Femur (tissue), 1 donor: ENCODE results near the gene RFTN1.

Experiments used
- DNase-seq: peaks from one replicate; pipeline ENCODE4 v3.0.0-alpha.2; 2017

Gene RFTN1

DNA sequence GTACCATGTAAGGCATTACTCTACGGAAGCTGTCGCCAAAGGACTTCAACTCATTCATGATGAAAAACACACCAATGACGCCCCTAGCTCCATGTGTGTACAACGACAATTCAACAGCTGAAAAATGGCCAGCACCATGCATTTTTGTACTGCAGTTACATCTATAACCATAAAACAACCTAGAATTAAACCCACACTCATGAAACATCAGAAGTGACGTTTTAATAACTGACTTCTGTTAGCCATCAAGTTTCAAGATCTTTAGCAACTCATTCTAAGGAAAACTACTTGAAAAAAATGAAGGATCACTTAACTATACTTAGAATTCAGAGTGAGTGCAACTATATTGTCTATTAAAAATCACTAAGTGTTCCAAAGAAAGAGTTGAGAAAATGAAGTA lies 84.9 kb downstream of the RFTN1 start:
- DNase-seq: no peak

DNA sequence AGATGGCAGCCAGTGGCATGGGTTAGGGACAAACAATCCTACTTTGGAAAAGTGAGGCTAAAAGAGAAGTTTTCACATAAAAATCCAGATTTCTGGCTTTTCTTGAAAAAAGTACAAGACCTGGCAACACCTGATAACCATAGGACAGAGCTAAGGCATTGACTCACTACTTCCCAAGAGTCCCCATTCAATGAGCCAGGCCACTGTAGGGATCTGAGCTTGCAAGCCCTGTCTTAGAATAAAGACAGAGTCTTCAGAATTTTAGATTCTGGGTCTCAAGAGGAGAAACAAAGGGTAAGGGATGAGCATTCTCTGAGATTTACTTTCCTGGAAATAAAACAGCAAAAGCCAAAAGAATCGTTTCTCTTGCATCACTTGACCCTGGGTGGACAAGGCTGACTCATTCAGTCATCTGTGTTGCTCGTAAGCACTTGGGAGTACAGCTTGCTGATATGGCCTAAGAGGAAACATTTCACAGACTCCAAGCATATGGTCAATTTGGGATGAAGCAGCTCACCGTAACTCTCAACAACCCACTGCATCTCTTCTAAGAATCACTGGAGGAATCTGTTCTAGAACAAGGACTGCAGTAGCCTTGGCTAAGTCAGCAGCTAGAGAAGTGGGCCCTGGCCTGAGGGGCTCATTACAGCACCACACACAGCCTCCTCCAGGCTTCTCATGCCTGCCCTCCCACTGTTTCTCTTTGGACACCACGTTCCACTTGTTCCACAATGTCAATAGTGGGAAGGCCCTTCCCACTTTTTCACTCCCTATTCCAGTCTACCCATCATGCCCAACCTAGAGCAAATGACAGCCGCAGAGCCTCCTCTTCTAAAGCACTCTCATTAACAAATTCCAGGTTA lies 86.2 kb downstream of the RFTN1 start:
- DNase-seq: no peak

DNA sequence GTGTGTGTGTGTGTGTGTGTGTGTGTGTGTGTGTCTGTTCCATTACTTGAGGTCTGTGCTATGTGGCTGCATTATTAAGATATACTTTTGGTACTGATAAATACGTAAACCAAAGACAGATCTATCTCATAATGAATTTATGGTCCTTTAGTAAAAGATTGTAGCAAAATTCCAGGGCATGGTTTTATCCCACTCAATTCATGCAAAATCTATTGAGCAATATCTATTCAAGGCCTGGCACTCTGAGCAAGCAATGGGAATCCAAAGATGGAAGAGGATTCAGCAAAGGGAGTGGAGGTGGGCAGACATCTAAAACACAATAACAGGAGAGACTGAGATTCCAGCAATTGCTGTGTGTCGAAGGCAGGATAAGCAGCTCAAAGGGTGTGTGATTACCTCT lies 86.8 kb downstream of the RFTN1 start:
- DNase-seq: no peak

DNA sequence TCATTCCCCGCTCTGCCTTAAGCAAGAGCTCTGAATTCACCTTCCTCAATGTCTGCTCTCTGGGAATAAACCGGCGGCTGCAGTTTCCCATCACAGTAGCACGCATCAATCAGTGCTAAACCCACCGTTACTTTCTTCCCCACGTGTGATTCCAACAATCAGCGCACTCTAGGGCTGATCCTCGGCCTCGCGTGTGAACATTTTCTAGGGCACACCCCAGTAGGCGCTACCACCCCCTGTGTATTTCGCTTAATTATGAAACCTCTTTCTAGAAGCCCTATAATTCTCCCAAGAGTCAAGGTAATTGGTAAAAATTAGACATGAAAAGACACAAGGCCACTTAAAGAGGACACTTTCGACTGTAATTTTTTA lies 87.5 kb downstream of the RFTN1 start:
- no peak for DNase-seq

DNA sequence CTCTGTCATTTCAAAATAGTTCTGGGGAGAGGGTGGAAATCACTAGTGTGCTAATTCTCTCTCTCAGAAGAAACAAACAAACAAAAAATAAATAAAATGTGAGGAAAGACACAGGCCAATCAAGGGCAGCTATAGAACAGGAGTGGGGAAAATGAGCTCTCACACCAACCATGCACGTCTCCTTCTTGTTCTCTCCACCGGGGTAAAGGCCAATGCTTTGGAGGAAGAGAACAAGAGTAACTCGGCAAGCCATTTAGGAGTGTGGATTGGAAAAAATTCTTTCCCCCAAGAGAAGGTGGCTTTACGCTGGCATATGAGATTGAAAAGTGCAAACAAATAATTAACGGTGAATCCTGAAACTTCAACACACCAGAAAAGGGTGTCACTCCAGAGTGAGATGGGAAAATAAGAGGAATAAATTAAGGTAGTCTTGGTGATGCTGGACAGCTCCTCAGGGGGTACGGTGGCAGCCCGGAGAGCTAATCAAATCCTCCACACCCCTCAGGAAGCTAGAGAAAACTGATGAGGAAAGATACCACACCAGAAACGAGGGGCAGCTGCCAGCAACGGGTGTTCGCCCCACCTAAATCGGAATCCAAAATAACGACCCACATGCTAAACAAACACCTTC lies 88.0 kb downstream of the RFTN1 start:
- no peak for DNase-seq

DNA sequence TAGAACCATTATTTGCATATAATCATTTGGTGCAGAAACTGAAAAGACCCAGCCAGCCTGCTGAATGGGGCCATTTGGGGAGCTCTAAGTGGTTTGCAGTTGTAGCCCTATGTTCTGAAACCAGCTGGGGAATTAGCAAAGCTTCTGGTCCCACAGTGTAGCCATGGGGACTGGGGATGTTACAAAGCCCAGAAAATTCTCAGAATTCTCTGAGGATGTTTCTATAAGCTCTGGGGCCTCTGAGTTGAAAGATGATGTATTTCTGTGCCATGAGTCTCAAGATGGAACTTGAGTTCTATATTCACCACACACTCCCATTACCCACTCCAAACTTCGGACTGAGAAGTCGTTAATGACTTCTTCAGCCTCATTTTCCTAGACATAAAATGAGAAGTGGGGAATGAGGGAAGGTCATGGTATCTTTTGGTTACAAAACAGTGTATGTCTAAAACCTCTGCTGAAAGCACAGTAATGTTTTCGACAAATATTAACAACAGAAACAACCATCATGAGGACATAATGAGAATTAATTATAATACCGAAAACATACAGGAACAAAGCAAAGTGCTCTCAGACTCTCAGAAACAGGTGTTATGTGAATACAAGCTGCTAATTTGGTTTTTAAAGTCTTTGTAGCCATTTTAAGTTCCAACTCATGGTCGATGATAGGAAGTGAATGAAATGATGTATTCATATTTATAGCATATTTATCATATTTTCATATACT lies 89.4 kb downstream of the RFTN1 start:
- no peak for DNase-seq

DNA sequence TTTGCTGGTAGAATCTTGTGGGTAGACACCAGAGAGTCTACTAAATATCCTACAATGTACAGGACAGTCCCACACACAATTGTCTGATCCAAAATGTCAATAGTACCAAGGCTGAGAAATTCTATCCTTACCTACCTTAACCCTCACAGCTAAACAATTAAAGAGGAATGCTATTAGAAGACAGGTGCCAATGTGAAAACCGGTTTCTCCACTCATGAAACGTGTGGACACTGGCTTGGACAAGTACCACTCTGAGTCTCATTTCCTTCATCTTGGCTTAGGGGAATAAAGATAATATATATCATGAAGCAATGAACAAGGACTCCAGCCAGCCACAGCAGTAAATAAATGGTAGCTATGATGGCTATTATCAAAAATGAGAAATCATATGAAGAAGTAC lies 90.2 kb downstream of the RFTN1 start:
- no peak for DNase-seq

DNA sequence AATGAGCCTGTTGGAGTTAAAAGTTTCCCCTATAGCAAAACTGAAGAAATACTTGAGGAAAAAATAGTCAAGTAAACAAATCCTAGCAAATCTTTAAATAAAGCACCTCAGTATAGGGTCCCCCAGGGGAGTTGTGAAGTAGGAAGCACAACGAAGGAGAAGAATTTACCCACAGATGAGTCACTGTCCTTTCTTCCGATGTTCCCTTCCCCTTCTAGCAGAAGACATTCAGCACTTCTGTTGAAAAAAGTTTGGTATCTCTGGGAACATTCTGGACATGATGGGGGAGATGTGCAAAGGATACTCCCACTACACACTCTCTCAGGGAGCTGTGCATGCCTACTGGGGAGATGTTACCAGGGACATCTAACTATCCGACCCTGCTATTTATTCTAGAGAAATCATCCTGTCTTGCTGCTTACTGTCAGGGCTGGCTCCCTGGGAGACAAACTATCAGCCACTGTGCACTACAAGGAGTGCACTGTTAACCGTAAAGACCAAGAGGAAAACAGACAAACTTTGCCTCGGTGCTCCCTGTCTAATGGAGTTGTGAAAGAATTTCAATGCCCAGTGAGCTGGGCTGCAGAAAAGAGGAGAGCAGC lies 93.8 kb downstream of the RFTN1 start:
- DNase-seq: no peak

DNA sequence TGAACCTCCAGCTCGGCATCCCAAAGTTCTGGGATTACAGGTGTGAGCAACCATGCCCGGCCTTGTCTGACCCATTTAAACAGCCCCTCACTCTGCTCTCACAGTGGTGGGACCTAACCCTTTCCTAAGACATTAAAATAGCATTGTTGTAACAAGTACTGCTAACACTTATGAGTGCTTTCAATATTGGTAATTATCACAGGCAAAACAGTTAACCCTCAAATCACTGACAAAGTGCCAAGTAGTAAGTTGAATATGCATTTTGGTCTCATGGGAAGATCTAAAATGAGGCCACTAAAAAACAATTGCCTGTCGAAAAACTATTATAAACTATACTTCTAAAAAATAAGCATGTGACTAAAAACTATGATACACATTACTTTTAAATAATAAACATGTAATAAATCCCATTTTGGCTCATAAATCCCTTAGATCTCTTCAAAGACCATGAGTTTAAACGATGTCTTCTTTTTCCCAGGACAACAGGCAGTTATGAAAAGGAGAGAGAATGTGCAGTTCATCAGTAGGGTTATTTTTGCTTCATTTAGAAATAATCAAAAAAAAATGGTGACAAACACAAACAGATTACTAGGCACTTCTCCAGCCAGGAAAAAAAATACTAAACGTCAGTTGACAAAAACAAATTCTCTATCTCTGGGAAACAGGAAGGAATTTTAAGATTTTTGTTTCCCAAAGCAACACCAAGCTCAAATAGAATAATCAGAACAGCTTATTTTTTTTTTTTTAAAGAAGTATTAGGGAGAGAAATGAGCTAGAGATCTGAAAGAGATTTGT lies 95.4 kb downstream of the RFTN1 start:
- DNase-seq: no peak

DNA sequence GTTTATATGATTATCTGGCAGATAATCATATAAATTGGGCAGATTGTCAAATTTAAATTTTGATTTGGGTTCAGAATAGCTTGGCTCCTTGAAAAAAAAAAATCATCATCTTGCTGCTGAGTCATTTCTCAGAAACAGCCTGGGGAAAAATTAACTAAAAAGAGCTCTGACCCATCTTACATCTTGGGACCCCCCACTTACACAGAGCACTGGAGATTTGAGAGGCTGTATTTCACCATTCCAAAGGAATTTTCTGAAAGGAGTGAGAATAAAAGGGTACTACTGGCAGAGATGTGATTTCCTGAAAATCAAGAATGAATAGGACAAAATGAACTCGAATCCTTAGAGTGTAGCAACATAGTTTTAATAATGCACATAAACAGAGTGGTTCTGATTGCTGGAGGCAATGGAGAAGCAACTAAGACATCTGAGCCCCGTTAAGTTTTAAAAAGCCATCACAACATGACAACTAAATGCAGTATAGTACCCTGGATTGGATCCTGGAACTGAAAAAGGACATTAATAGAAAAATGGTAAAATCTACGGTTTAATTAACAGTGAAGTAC lies 97.5 kb downstream of the RFTN1 start:
- no peak for DNase-seq

DNA sequence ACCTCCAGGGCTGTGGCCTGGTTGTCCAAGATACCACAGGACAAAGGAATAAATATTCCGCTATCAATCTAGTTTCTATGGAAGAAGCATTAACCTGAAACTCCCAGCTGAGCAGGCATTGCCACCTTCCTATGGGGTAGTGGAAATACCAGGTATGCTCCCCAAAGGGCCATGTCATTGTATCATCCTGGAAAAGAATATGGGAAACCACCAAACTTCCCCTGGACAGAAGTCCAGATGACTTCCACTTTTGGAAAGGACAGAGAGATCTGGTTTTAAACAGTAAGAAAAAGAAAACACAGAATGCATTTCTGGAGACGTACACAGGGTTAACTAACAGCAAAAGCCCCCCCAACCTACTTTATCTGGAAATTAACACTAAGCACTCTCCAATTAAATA lies 100.2 kb downstream of the RFTN1 start:
- DNase-seq: no peak

DNA sequence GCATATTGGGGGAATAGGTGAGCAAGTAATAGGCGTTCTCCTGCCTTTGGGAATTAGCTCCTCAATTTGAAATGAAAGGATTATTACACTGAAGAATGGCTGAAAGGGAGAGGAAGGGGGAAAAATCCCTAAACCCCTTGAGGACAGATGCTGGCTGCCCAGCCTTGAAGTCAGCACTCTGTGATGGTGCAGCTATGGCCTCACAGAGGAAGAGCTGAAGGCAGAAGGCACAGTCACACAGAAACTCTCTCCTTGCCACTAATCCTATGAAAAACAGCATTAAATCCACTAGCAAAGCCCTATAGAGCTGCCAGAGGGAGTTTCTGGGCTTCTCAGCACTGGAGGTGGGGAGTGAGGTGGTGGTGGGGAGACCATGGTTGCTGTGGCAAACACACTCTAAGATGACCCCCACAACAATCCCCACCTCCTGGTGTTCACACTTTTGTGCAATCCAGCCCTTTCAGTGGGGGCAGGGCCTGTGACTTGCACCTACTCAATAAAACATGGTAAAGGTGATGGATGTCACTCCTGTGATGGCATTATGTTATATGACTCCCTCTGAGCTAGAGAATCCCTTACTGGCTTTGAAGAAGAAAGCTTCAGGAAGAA lies 101.2 kb downstream of the RFTN1 start:
- DNase-seq: no peak

DNA sequence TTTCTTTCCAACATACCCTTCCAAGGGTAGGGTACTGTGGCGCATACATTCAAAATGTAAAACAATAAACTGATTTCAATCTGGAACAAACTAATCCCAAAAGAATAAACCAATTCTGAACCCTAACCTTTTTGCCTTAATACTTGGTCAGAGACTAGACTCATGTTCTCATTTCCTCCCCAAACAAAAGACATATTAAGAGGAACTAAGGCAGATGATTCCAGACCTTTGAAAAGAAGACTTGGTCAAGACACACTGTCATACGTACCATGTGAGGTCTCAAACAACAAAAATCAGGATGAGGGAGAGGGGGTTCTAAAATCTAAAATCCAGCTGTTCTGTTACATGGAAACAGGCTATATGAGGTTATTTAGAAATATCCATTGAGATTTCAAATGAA lies 102.1 kb downstream of the RFTN1 start:
- no peak for DNase-seq

DNA sequence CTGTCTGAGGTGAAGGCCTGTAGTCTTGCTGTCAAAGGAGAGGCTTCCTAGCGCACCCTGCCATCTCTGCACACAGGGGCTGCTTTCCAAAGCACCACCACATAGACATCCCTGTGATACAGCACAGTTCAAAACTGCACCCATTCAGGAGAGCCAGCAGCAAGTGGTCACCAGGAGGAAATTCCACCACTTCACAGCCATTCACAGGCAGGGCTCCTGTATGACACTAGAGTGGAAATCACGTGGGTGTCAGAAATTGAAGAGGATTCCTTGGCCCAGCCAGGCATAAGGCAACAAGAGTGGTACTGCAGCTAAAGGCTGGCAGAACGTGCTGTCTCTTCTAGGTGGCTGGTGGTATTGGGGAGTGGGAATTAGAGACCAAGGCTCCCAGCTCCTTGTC lies 102.8 kb downstream of the RFTN1 start:
- no peak for DNase-seq

DNA sequence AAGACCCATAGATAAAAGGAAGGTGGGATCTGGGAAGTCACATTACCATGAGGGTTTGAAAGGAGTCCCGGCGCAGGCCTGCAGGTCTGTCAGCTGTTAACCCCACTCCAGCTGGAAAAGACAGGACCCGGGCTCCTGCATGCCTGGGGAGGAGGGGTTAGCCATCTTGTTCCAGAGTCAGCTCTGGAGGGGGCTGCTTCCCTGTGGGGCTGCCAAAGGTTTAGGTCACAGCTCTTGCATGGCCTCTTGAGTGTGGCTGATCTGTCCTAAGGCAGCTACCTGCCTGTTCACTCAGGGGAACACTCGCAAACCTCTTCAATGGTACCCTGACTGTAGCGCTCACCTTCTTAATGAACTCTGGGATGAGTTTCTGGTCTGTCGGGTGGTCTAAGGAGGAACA lies 104.5 kb downstream of the RFTN1 start:
- DNase-seq: no peak

DNA sequence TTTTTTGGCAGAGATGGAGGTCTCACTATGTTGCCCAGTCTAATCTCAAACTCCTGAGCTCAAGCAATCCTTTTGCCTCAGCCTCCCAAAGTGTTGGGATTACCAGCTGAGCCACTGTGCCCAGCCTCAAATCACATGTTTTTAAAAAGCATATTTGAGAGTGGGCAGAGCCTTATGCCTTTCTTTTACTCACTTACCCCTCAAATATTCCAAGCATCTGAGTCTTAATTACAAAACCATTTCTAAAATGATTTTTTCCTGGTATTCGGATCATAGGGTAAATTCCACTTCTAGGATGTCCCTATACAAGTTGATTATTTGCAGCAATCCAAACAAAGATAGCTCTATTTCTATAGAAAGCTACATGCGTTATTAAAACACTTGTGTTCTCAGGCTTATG lies 106.1 kb downstream of the RFTN1 start:
- DNase-seq: no peak

DNA sequence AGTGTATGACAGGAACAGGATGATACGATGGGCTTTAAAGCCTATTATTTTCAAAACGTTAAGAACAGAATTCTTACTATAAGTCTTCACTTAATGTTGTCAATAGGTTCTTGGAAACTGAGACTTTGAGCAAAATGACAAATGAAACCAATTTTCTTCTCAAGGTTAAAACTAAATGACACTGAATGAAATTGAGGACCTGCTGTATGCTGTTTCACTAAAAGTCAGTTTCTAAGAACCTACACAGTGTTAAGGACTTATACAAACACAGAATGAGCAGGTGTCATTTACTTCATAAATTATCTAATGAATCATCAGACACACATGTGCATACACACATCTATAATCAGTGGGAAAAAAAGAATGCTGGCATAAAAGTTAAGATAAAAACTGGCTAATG lies 106.9 kb downstream of the RFTN1 start:
- DNase-seq: no peak

DNA sequence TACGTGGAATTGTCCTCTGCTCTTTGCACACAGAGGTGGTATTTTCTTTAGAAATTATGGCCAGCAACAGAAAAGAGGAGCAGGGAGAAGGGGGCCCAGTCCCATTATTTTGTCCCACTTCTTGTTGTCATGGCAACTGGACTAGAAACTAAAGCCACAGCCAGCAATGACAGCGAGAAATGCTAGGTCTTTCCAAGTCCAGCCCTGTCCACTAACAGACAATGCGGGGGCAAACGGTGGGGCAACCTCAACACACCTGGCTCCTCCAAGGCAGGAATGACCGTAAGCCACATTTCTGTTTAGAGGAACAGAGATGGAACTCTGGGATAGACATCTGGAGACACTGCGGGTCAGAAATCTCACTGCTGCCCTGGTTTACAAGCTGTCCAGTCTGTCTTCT lies 107.3 kb downstream of the RFTN1 start:
- no peak for DNase-seq

DNA sequence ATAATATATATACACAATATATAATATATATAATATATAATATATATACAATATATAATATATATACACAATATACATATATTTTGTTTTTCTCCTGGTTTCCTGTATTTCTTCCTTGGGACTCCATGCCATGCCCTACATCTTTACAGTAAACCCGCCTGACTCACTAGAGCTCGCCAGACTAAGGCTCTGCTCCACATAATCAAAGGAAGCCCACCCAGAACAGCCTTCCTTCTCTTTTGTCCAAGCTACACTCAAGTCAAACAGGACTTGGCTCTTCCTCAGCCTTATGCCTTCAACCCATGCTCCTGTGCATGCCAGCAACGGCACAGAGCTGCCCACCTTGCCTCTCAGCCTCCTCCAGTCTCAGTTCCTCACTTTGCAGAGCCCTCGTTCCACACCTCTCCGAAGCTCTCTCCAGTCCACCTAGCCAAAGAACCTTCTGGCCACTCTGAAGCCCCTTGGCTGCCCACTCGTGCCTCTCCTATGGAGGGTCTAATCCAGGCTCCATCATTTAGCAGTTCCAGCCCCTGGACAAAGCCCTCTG lies 109.1 kb downstream of the RFTN1 start:
- DNase-seq: no peak

DNA sequence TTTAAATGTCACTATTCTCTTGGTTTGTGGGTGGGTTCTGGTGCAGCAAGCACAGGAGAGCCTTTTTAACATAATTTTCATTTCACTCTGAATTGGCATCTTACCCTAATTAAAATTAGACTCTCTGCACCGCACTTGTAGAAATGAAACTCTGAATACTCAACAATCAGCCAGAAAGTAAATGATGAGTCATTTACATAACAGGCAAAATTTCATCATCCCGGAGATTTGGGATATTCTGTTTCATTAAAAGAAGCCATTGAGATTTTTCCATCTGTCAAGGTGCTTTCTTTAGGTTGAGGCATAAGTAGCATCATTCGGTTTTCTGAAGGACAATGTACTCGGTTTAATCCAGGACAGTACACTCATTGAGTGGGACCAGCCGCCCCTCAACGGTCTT lies 111.0 kb downstream of the RFTN1 start:
- DNase-seq: no peak

DNA sequence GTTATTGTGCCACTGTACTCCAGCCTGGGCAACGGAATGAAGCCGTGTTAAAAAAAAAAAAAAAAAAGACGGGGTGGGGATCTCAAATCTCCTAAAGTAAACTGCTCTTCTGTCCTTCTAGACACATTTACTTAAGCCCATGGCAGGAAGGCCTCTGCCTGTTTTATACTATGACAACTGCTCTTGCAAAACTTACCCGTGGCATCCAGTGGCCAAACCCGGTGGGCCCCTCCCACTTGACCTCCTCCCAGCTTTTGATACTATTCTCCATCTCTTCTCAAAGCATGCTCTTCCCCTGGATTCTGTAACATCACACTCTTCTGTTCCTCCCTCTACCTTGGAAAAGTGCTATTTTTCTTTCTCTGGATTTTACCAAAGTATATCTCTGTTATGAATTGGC lies 112.2 kb downstream of the RFTN1 start:
- no peak for DNase-seq
